Measurements from ENCODE around the gene GRM8. TPM values are rescaled to one million over a fixed set of nuclear protein-coding genes. Genes with fewer than 3 reads are reported as not detected.
A peak's percentile ranks its signal among the peaks of the same experiment; 100 is the strongest.

The GRM8 gene
- total RNA-seq, 1 experiment from 2014 or later: not detected

DNA sequence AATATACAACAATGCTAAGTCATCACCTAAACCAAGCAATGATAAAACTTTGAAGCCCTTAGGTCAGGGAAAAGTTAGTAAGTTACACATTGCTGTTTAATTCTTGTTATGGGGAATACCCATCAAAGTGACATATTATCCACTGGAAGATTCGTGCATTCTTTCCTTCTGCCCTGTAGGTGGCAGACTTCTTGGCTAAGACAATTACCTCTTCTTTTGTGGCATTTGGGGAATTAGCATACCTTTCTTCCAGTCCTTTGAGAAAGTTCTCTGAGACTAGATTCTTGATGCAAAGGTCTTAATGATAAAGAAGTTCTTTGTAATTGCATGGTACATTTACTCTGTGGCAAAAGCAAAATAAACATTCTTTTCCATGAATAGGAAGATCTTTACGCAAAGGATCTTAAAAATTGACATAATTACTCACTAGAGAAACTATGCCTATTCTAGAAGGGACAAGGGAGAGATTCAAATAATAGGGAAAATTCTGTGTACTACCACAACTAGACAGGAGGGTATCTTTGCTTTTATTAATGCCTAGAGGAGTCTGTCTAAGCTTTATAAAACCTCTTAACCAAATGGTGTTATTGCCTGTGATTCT is 395.9 kb downstream of the GRM8 start:
- H3K4me1 ChIP-seq (ENCODE audit: insufficient read depth, low read length): no peaks in the 10 kb centered on the region
- no peaks in the 10 kb centered on the region for H3K36me3 ChIP-seq (ENCODE audit: low read depth, low read length)
- no peaks in the 10 kb centered on the region for H3K27me3 ChIP-seq (ENCODE audit: low read length)
- H3K9me3 ChIP-seq (ENCODE audit: low read length): no peaks in the 10 kb centered on the region
- TF ChIP-seq, protein P1, sequence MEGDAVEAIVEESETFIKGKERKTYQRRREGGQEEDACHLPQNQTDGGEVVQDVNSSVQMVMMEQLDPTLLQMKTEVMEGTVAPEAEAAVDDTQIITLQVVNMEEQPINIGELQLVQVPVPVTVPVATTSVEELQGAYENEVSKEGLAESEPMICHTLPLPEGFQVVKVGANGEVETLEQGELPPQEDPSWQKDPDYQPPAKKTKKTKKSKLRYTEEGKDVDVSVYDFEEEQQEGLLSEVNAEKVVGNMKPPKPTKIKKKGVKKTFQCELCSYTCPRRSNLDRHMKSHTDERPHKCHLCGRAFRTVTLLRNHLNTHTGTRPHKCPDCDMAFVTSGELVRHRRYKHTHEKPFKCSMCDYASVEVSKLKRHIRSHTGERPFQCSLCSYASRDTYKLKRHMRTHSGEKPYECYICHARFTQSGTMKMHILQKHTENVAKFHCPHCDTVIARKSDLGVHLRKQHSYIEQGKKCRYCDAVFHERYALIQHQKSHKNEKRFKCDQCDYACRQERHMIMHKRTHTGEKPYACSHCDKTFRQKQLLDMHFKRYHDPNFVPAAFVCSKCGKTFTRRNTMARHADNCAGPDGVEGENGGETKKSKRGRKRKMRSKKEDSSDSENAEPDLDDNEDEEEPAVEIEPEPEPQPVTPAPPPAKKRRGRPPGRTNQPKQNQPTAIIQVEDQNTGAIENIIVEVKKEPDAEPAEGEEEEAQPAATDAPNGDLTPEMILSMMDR (conservative IDR thresholded peaks at IDR 0.05; ENCODE audit: low read depth, low read length): peak; percentile 61
- TF ChIP-seq EZH2 (IDR thresholded peaks at IDR 0.05; ENCODE audit: low read length, unreplicated experiment): no peak
- POLR2A ChIA-PET (ENCODE audit: unreplicated experiment): no interaction called here
- BruUV-seq (replicated peaks): no TSS peak
- no peak overlapping the region for H3K4me2 ChIP-seq (ENCODE audit: low read length)
- intact Hi-C loops (cut with micrococcal nuclease): no loop called here
- no peak overlapping the region for H3K27ac ChIP-seq (ENCODE audit: low read length)
- no peaks in the 10 kb centered on the region for H4K20me1 ChIP-seq (ENCODE audit: low read length)
- no peak overlapping the region for H3K9ac ChIP-seq (ENCODE audit: low read length)
- ATAC-seq (no peak), DNase-seq (peak; percentile 12)
- CTCF ChIA-PET: no interaction called here
- no peaks in the 10 kb centered on the region for H3K79me2 ChIP-seq (ENCODE audit: low read length)
- H3F3A ChIP-seq (ENCODE audit: low read length, unreplicated experiment): no peaks in the 10 kb centered on the region
- H3K9me2 ChIP-seq (replicated peaks; ENCODE audit: low read length): no peaks in the 10 kb centered on the region
- H2AFZ ChIP-seq (ENCODE audit: low read length): no peak overlapping the region
- H3K4me3 ChIP-seq (ENCODE audit: low read length): no peak overlapping the region

DNA sequence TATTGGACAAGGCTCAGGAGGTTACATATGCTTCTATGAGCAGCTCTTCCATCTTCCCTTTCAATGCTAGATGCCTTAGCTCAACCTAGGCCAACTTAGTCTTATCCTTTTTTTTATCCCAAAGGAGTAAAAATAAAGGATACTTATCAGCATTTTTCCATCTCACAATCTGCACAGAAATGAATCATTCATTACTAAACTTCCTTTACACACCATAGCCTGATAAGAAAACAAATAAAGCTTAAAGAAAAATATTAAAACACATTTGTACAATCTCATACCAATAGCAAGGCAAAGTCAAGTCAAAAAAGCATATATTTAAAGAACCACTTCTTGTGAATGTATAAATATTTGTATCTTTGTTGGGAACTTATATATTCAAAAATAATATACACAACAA is 407.4 kb downstream of the GRM8 start:
- no peak overlapping the region for H3K9ac ChIP-seq (ENCODE audit: low read length)
- no peaks in the 10 kb centered on the region for H3K27me3 ChIP-seq (ENCODE audit: low read length)
- H3K9me2 ChIP-seq (replicated peaks; ENCODE audit: low read length): no peaks in the 10 kb centered on the region
- no peak overlapping the region for H2AFZ ChIP-seq (ENCODE audit: low read length)
- no peaks in the 10 kb centered on the region for H3K4me1 ChIP-seq (ENCODE audit: insufficient read depth, low read length)
- H3K4me3 ChIP-seq (ENCODE audit: low read length): no peak overlapping the region
- ChIA-PET POLR2A (ENCODE audit: unreplicated experiment) (no interaction called here), CTCF (no interaction called here)
- no TSS peak for BruUV-seq (replicated peaks)
- ATAC-seq (no peak), DNase-seq (no peak)
- H3K36me3 ChIP-seq (ENCODE audit: low read depth, low read length): no peaks in the 10 kb centered on the region
- no peak overlapping the region for H3K27ac ChIP-seq (ENCODE audit: low read length)
- H3F3A ChIP-seq (ENCODE audit: low read length, unreplicated experiment): no peaks in the 10 kb centered on the region
- intact Hi-C loops (cut with micrococcal nuclease): no loop called here
- H3K9me3 ChIP-seq (ENCODE audit: low read length): no peaks in the 10 kb centered on the region
- H3K79me2 ChIP-seq (ENCODE audit: low read length): no peaks in the 10 kb centered on the region
- no peak overlapping the region for H3K4me2 ChIP-seq (ENCODE audit: low read length)
- H4K20me1 ChIP-seq (ENCODE audit: low read length): no peaks in the 10 kb centered on the region
- no peak for TF ChIP-seq EZH2phosphoT487 (IDR thresholded peaks at IDR 0.05; ENCODE audit: borderline replicate concordance, low read length)
- TF ChIP-seq, protein P1 (conservative IDR thresholded peaks at IDR 0.05; ENCODE audit: low read depth, low read length): no peak

DNA sequence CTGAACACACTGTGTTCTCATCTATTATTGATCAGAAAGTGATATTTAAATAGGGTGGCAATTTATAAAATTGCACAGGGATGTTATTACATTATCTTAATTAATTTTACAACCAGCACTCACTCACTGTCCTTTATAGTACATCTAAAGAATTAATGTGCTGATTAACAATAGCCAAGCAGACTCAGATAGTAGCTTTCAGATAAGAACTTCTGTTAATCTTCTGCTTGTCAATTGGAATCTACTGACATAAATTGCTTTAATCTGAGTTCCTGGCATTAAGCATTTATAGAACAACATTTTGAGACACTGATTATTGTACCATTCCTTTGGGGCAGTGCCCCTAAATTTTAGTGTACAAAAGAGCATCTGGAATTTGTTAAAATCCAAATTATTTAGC is 408.9 kb downstream of the GRM8 start:
- no peaks in the 10 kb centered on the region for H3K79me2 ChIP-seq (ENCODE audit: low read length)
- no peak overlapping the region for H3K4me2 ChIP-seq (ENCODE audit: low read length)
- H3K9me2 ChIP-seq (replicated peaks; ENCODE audit: low read length): no peaks in the 10 kb centered on the region
- CTCF ChIA-PET: no interaction called here
- H3K9ac ChIP-seq (ENCODE audit: low read length): no peak overlapping the region
- no TSS peak for BruUV-seq (replicated peaks)
- no peaks in the 10 kb centered on the region for H3F3A ChIP-seq (ENCODE audit: low read length, unreplicated experiment)
- POLR2A ChIA-PET (ENCODE audit: unreplicated experiment): no interaction called here
- no peak for ATAC-seq
- TF ChIP-seq EZH2 (IDR thresholded peaks at IDR 0.05; ENCODE audit: low read length, unreplicated experiment) (no peak), EZH2phosphoT487 (IDR thresholded peaks at IDR 0.05; ENCODE audit: borderline replicate concordance, low read length) (no peak)
- TF ChIP-seq, protein P1 (conservative IDR thresholded peaks at IDR 0.05; ENCODE audit: low read depth, low read length): no peak
- no peaks in the 10 kb centered on the region for H4K20me1 ChIP-seq (ENCODE audit: low read length)
- no peaks in the 10 kb centered on the region for H3K9me3 ChIP-seq (ENCODE audit: low read length)
- DNase-seq: no peak
- H3K4me3 ChIP-seq (ENCODE audit: low read length): no peak overlapping the region
- intact Hi-C loops (cut with micrococcal nuclease): no loop called here
- no peaks in the 10 kb centered on the region for H3K36me3 ChIP-seq (ENCODE audit: low read depth, low read length)
- H3K4me1 ChIP-seq (ENCODE audit: insufficient read depth, low read length): no peaks in the 10 kb centered on the region
- no peak overlapping the region for H2AFZ ChIP-seq (ENCODE audit: low read length)
- no peaks in the 10 kb centered on the region for H3K27me3 ChIP-seq (ENCODE audit: low read length)
- no peak overlapping the region for H3K27ac ChIP-seq (ENCODE audit: low read length)

Data from PC-3 (cell line).